IMR-90 (cell line): Measurements from ENCODE around the gene FBLN1. TPM values are rescaled to one million over a fixed set of nuclear protein-coding genes. Genes with fewer than 3 reads are reported as not detected.

ENCODE experiments used
- ATAC-seq: fragments of 200-7000 bp; cut with Tn5 transposase; 2 replicates; pipeline ENCODE4 v1.9.1; 2020; ENCODE audit warnings: low read depth, mild to moderate bottlenecking, moderate library complexity
- BruUV-seq: library from RNA; stranded (reverse); fragments of 400-500 nt; replicated peaks from 2 replicates; lab custom pipeline; 2021; lab: Mats Ljungman, UMichigan
- CTCF ChIA-PET: fragments of 300-600 bp; formaldehyde crosslinking; extraction: SDS; loops from one replicate; lab custom pipeline; 2021; ENCODE audit warnings: antibody characterized with exemption; lab: Yijun Ruan, JAX
- POLR2A ChIA-PET: fragments of 300-600 bp; sonication (Branson Sonifier 250); formaldehyde crosslinking; loops from one replicate; lab custom pipeline; 2022; ENCODE audit warnings: antibody characterized with exemption; ENCODE audit not compliant: unreplicated experiment; lab: Charles Lee
- DNase-seq: peaks from one replicate; pipeline ENCODE4 v3.0.0; 2013
- H2AFZ ChIP-seq: replicated peaks from 2 replicates; pipeline ENCODE3; 2013; ENCODE audit warnings: low read length, mild to moderate bottlenecking; ENCODE audit not compliant: poor library complexity
- H2AK5ac ChIP-seq: 2 replicates; pipeline ENCODE4 v1.6.1; 2013; ENCODE audit warnings: low read depth, low read length, inconsistent platforms
- H2AK9ac ChIP-seq: replicated peaks from 2 replicates; pipeline ENCODE3; 2013; ENCODE audit warnings: mild to moderate bottlenecking, low read depth, low read length, moderate library complexity; ENCODE audit not compliant: poor library complexity
- H2BK120ac ChIP-seq: 2 replicates; pipeline ENCODE4 v1.6.1; 2013; ENCODE audit warnings: low read depth, low read length, inconsistent platforms
- H2BK15ac ChIP-seq: 3 replicates; pipeline ENCODE4 v1.6.1; 2013; ENCODE audit warnings: low read depth, low read length, inconsistent platforms
- H2BK20ac ChIP-seq: 2 replicates; pipeline ENCODE4 v1.6.1; 2013; ENCODE audit warnings: low read depth, mild to moderate bottlenecking, inconsistent platforms, low read length, moderate library complexity
- H2BK5ac ChIP-seq: 2 replicates; pipeline ENCODE4 v1.6.1; 2013; ENCODE audit warnings: mild to moderate bottlenecking, low read depth, low read length, inconsistent platforms; ENCODE audit not compliant: poor library complexity, severe bottlenecking
- H3K14ac ChIP-seq: replicated peaks from 2 replicates; pipeline ENCODE4 v1.6.1; 2013; ENCODE audit warnings: low read depth, low read length, inconsistent platforms
- H3K18ac ChIP-seq: 2 replicates; pipeline ENCODE4 v1.6.1; 2013; ENCODE audit warnings: low read depth, low read length, control low read depth
- H3K23ac ChIP-seq: 2 replicates; pipeline ENCODE4 v1.6.1; 2013; ENCODE audit warnings: low read depth, low read length, inconsistent platforms
- H3K27ac ChIP-seq: 2 replicates; pipeline ENCODE4 v1.5.1; 2013; ENCODE audit warnings: mild to moderate bottlenecking, control low read depth, low read length; ENCODE audit not compliant: insufficient read depth
- H3K27me3 ChIP-seq: 2 replicates; pipeline ENCODE4 v1.6.1; 2013; ENCODE audit warnings: low read length; ENCODE audit not compliant: control insufficient read depth, insufficient read depth
- H3K36me3 ChIP-seq: 2 replicates; pipeline ENCODE4 v1.6.1; 2013; ENCODE audit warnings: low read length, mixed read lengths; ENCODE audit not compliant: control insufficient read depth, insufficient read depth
- H3K4ac ChIP-seq: 2 replicates; pipeline ENCODE4 v1.6.1; 2013; ENCODE audit warnings: low read depth, low read length, inconsistent platforms
- H3K4me1 ChIP-seq: 2 replicates; pipeline ENCODE4 v1.6.1; 2013; ENCODE audit warnings: low read length, mixed read lengths; ENCODE audit not compliant: control insufficient read depth, insufficient read depth
- H3K4me2 ChIP-seq: 2 replicates; pipeline ENCODE4 v1.6.1; 2013; ENCODE audit warnings: low read depth, mild to moderate bottlenecking, control low read depth, low read length, moderate library complexity
- H3K4me3 ChIP-seq: 2 replicates; pipeline ENCODE4 v1.5.1; 2013; ENCODE audit warnings: low read depth, mild to moderate bottlenecking, control low read depth, low read length, moderate library complexity; ENCODE audit not compliant: insufficient read depth
- H3K56ac ChIP-seq: 2 replicates; pipeline ENCODE4 v1.6.1; 2013; ENCODE audit warnings: low read length, inconsistent platforms; ENCODE audit not compliant: insufficient read depth; ENCODE audit errors: extremely low read depth
- H3K79me1 ChIP-seq, 2 experiments: 2 replicates each; pipeline ENCODE4 v1.6.1; 2013; ENCODE audit warnings: low read length in 2 of 2, inconsistent platforms in 1 of 2, low read depth in 1 of 2
- H3K9ac ChIP-seq: 2 replicates; pipeline ENCODE4 v1.6.1; 2013; ENCODE audit warnings: low read depth, low read length, control low read depth
- H3K9me1 ChIP-seq: 2 replicates; pipeline ENCODE4 v1.6.1; 2013; ENCODE audit warnings: low read length, inconsistent platforms; ENCODE audit not compliant: insufficient read depth
- H3K9me3 ChIP-seq: 2 replicates; pipeline ENCODE4 v1.6.1; 2013; ENCODE audit warnings: low read length; ENCODE audit not compliant: control insufficient read depth, insufficient read depth
- H4K20me1 ChIP-seq: 2 replicates; pipeline ENCODE4 v1.6.1; 2013; ENCODE audit warnings: low read length, inconsistent platforms; ENCODE audit not compliant: insufficient read depth
- H4K5ac ChIP-seq: 2 replicates; pipeline ENCODE4 v1.6.1; 2013; ENCODE audit warnings: mild to moderate bottlenecking, low read depth, low read length, control low read depth
- H4K8ac ChIP-seq, 2 experiments: 2 replicates each; pipeline ENCODE4 v1.6.1; 2013; ENCODE audit warnings: low read depth in 2 of 2, low read length in 2 of 2, control low read depth in 1 of 2, inconsistent platforms in 1 of 2
- H4K91ac ChIP-seq: 2 replicates; pipeline ENCODE4 v1.6.1; 2013; ENCODE audit warnings: low read depth, low read length, inconsistent platforms; ENCODE audit not compliant: insufficient read depth
- FOS ChIP-seq: fragments of 150-350 bp; IDR thresholded peaks from 2 replicates; pipeline ENCODE4 v1.6.1; 2016; ENCODE audit warnings: low read depth, low read length
- MAFK ChIP-seq: IDR thresholded peaks from 2 replicates; pipeline ENCODE4 v1.6.1; 2012; ENCODE audit warnings: low read depth, low read length, improper control_type of control experiment
- MAZ ChIP-seq: IDR thresholded peaks from 2 replicates; pipeline ENCODE4 v1.6.1; 2012; ENCODE audit warnings: low read depth, mild to moderate bottlenecking, low read length, improper control_type of control experiment, moderate library complexity, borderline replicate concordance
- MXI1 ChIP-seq: IDR thresholded peaks from 2 replicates; pipeline ENCODE4 v1.6.1; 2012; ENCODE audit warnings: low read depth, mild to moderate bottlenecking, low read length, moderate library complexity, borderline replicate concordance
- RAD21 ChIP-seq: IDR thresholded peaks from 2 replicates; pipeline ENCODE4 v1.6.1; 2012; ENCODE audit warnings: low read length, improper control_type of control experiment
- RCOR1 ChIP-seq: IDR thresholded peaks from 2 replicates; pipeline ENCODE4 v1.6.1; 2012; ENCODE audit warnings: mild to moderate bottlenecking, low read length, improper control_type of control experiment; ENCODE audit not compliant: insufficient replicate concordance
- WGBS, 2 experiments: methylation state at CpG; one replicate each; pipeline versions ENCODE4 v1.1.5 to v1.1.7; 2013; ENCODE audit warnings: missing lambda C conversion rate in 2 of 2; ENCODE audit not compliant: insufficient read length in 1 of 2; ENCODE audit errors: extremely low coverage in 2 of 2; 5-methylcytosine and 5-hydroxymethylcytosine counted together
- dilution Hi-C: fragments of 300-500 bp; cut with HindIII; formaldehyde crosslinking; loops from one replicate; pipeline ENCODE4 v1.14.3; 2018; ENCODE audit warnings: low sequenced_read_pairs; ENCODE audit not compliant: unreplicated experiment
- in situ Hi-C: fragments of 300-500 bp; cut with MboI; formaldehyde crosslinking; loops from 3 replicates; pipeline ENCODE4 v1.14.3; 2019; ENCODE audit warnings: low sequenced_read_pairs, inconsistent platforms, mixed read lengths
- intact Hi-C: fragments of 100-400 bp; cut with micrococcal nuclease; formaldehyde crosslinking; loops from 2 replicates; pipeline ENCODE4 v1.10.0; 2022
- polyA plus RNA-seq, 3 experiments: library from polyadenylated mRNA; depleted of rRNA; stranded (reverse); fragments of >200 nt; gene quantifications; 2 replicates each; pipeline ENCODE4 v1.2.3, GENCODE V29; 2012; ENCODE audit warnings: low replicate concordance in 1 of 3
- total RNA-seq: library from RNA; depleted of rRNA; stranded (reverse); fragments of >200 nt; gene quantifications from 2 replicates; pipeline ENCODE4 v1.2.3, GENCODE V29; 2012
- TF ChIP-seq, protein P1 (sequence below): conservative IDR thresholded peaks from 2 replicates; pipeline ENCODE4 v1.5.1; 2012; ENCODE audit warnings: mild to moderate bottlenecking, low read depth, low read length, improper control_type of control experiment

The FBLN1 gene
- total and polyA plus RNA-seq, 2 of the 4 experiments (the other 2 are of a cell fraction), result 11.3 to 87.9 TPM

DNA sequence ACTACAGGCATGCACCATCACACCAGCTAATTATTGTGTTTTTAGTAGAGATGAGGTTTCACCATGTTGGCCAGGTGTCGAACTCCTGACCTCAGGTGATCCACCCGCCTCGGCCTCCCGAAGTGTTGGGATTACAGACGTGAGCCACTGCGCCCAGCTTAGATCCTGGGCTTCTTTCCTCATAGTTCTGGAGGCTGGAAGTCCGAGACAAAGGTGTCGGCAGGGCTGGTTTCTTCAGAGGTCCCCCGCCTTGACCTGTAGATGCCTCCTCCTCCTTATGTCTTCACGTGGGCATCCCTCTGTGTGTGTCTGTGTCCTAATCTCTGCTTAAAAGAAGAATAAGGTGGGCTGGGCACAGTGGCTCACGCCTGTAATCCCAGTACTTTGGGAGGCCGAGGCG is 44.2 kb upstream of the FBLN1 start:
- dilution Hi-C loops (no loop called here), intact Hi-C loops (no loop called here), in situ Hi-C loops (no loop called here)
- no peaks in the 10 kb centered on the region for H3K9me3 ChIP-seq
- no peak overlapping the region for H3K14ac ChIP-seq
- no peak overlapping the region for H3K23ac ChIP-seq
- no peak overlapping the region for H3K18ac ChIP-seq
- no peak overlapping the region for H4K91ac ChIP-seq
- no peak overlapping the region for H3K4me3 ChIP-seq
- TF ChIP-seq RAD21 (no peak), MXI1 (no peak), RCOR1 (no peak), MAZ (no peak), MAFK (no peak), FOS (no peak)
- TF ChIP-seq, protein P1, sequence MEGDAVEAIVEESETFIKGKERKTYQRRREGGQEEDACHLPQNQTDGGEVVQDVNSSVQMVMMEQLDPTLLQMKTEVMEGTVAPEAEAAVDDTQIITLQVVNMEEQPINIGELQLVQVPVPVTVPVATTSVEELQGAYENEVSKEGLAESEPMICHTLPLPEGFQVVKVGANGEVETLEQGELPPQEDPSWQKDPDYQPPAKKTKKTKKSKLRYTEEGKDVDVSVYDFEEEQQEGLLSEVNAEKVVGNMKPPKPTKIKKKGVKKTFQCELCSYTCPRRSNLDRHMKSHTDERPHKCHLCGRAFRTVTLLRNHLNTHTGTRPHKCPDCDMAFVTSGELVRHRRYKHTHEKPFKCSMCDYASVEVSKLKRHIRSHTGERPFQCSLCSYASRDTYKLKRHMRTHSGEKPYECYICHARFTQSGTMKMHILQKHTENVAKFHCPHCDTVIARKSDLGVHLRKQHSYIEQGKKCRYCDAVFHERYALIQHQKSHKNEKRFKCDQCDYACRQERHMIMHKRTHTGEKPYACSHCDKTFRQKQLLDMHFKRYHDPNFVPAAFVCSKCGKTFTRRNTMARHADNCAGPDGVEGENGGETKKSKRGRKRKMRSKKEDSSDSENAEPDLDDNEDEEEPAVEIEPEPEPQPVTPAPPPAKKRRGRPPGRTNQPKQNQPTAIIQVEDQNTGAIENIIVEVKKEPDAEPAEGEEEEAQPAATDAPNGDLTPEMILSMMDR, result no peak
- no peak overlapping the region for H2AK5ac ChIP-seq
- H3K36me3 ChIP-seq, result no peaks in the 10 kb centered on the region
- no peak overlapping the region for H2AFZ ChIP-seq
- H4K5ac ChIP-seq, result no peak overlapping the region
- no peaks in the 10 kb centered on the region for H4K20me1 ChIP-seq
- no peak overlapping the region for H3K4ac ChIP-seq
- H3K79me1 ChIP-seq, result no peaks in the 10 kb centered on the region
- POLR2A ChIA-PET, result no interaction called here
- H3K9ac ChIP-seq, result no peak overlapping the region
- peaks cover 14% of the 10 kb centered on the region; the same call in 1 of the 2 replicates for H3K4me1 ChIP-seq
- no peak overlapping the region for H2BK5ac ChIP-seq
- H3K27me3 ChIP-seq, result no peaks in the 10 kb centered on the region
- no peak overlapping the region for H3K27ac ChIP-seq
- 0 out of 2 replicates have a peak, but pooled peaks cover 14% of the 10 kb centered on the region for H3K9me1 ChIP-seq
- CTCF ChIA-PET, result no interaction called here
- no peak overlapping the region for H2BK15ac ChIP-seq
- H2AK9ac ChIP-seq, result no peak overlapping the region
- DNase-seq (no peak), ATAC-seq (no peak)
- WGBS, 2 experiments, result 83% methylated on average over 7 of the region's 13 CpGs; no CpG with 5 or more reads in 1 of the 2 experiments
- H4K8ac ChIP-seq, result no peak overlapping the region
- no peak overlapping the region for H2BK120ac ChIP-seq
- no peak overlapping the region for H2BK20ac ChIP-seq
- no TSS peak for BruUV-seq
- no peak overlapping the region for H3K4me2 ChIP-seq
- no peak overlapping the region for H3K56ac ChIP-seq
